NOMO-1 treated with dmso at 0.1 percent for 144 hours (cell line): ENCODE measurements around the gene NTF3.

Source experiments
- DNase-seq: peaks from one replicate; lab custom pipeline; 2025; ENCODE audit not compliant: unreplicated experiment; lab: John Stamatoyannopoulos, UW

The NTF3 gene

GRCh38 chr12:5509557-5509956, 77.6 kb downstream of the NTF3 start:
- DNase-seq: no peak

GRCh38 chr12:5510251-5510805, 78.4 kb downstream of the NTF3 start:
- no peak for DNase-seq

GRCh38 chr12:5511256-5511643, 79.3 kb downstream of the NTF3 start:
- no peak for DNase-seq

GRCh38 chr12:5511644-5512600, 80.0 kb downstream of the NTF3 start:
- no peak for DNase-seq

- no peak for DNase-seq
Observed at GRCh38 chr12:5512601-5512970, 80.7 kb downstream of the NTF3 start.

- no peak for DNase-seq
Observed at GRCh38 chr12:5513406-5513805, 81.5 kb downstream of the NTF3 start.

- no peak for DNase-seq
Observed at GRCh38 chr12:5514016-5514415, 82.1 kb downstream of the NTF3 start.

- no peak for DNase-seq
Observed at GRCh38 chr12:5514545-5514944, 82.6 kb downstream of the NTF3 start.

- DNase-seq: no peak
Observed at GRCh38 chr12:5515458-5515857, 83.5 kb downstream of the NTF3 start.

- DNase-seq: no peak
Observed at GRCh38 chr12:5516371-5517241, 84.7 kb downstream of the NTF3 start.

GRCh38 chr12:5518584-5519365, 86.9 kb downstream of the NTF3 start:
- DNase-seq: no peak

- no peak for DNase-seq
Observed at GRCh38 chr12:5520037-5520436, 88.1 kb downstream of the NTF3 start.

GRCh38 chr12:5520831-5521230, 88.9 kb downstream of the NTF3 start:
- no peak for DNase-seq

GRCh38 chr12:5521456-5522325, 89.8 kb downstream of the NTF3 start:
- DNase-seq: no peak

- no peak for DNase-seq
Observed at GRCh38 chr12:5522432-5523335, 90.8 kb downstream of the NTF3 start.

- no peak for DNase-seq
Observed at GRCh38 chr12:5523396-5524115, 91.6 kb downstream of the NTF3 start.

- DNase-seq: no peak
Observed at GRCh38 chr12:5524116-5524768, 92.3 kb downstream of the NTF3 start.
